OCI-M1 (cell line): ENCODE measurements around the gene RAB3IP.
A peak's percentile ranks its signal among the peaks of the same experiment; 100 is the strongest.
"Not testable (repeated sequence)": the region's sequence is repeated elsewhere in the genome, so short reads cannot be mapped to it uniquely, and the experiment has no call there.

Experiments
- DNase-seq: peaks from one replicate; lab custom pipeline; 2025; lab: John Stamatoyannopoulos, UW

Gene RAB3IP

GRCh38 chr12:69755302-69755701 is 16.6 kb downstream of the RAB3IP start:
- DNase-seq: no peak

- DNase-seq: no peak
These were observed 17.6 kb downstream of the RAB3IP start for GRCh38 chr12:69756088-69756755.

- DNase-seq: no peak
These were observed 19.4 kb downstream of the RAB3IP start for GRCh38 chr12:69758105-69758504.

DNA sequence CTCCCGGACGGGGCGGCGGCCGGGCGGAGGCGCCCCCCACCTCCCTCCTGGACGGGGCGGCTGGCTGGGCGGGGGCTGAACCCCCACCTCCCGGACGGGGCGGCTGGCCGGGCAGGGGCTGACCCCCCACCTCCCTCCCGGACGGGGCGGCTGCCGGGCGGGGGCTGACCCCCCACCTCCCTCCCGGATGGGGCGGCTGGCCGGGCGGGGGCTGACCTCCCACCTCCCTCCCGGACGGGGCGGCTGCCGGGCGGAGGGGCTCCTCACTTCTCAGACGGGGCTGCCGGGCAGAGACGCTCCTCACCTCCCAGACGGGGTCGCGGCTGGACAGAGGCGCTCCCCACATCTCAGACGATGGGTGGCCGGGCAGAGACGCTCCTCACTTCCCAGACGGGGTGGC is 20.9 kb downstream of the RAB3IP start:
- DNase-seq: not testable (repeated sequence)

DNA sequence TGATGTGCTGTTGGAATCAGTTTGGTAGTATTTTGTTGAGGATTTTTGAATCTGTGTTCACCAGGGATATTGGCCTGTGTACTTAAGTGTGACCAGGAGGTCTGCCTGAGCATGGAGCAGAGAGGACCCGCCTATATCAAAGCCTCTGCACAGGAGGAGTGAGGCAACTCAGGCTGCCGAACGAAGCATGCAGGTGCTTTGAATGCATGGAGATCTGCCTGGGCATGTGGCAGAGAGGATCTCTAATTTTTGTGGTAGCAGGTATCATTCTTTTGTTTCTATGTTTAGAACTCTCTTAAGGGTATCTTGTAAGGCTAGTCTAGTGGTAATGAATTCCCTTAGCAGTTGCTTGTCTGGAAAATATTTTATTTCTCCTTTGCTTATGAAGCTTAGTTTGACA is 26.9 kb downstream of the RAB3IP start:
- no peak for DNase-seq

- no peak for DNase-seq
These were observed 27.6 kb downstream of the RAB3IP start for GRCh38 chr12:69766260-69766659.

GRCh38 chr12:69779928-69780327 is 41.3 kb downstream of the RAB3IP start:
- peak; percentile 67 for DNase-seq

GRCh38 chr12:69783365-69783764 is 44.7 kb downstream of the RAB3IP start:
- DNase-seq: no peak

DNA sequence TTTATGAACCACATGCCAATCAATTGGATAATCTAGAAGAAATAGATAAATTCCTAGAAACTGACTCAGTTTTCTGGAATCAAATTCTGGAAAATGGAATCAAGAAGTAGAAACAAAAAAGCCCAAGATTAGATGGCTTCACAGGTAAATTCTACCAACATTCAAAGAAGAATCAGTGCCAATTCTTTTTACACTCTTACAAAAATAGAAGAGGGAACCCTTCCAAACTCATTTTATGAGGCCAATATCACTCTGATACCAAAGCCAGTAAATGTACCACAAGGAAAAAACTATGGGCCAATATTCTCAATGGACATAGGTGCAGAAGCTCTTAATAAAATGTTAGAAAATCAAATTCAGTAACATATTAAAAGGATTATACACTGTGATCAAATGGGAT is 50.7 kb downstream of the RAB3IP start:
- DNase-seq: no peak

GRCh38 chr12:69792533-69792932 is 53.9 kb downstream of the RAB3IP start:
- no peak for DNase-seq

DNA sequence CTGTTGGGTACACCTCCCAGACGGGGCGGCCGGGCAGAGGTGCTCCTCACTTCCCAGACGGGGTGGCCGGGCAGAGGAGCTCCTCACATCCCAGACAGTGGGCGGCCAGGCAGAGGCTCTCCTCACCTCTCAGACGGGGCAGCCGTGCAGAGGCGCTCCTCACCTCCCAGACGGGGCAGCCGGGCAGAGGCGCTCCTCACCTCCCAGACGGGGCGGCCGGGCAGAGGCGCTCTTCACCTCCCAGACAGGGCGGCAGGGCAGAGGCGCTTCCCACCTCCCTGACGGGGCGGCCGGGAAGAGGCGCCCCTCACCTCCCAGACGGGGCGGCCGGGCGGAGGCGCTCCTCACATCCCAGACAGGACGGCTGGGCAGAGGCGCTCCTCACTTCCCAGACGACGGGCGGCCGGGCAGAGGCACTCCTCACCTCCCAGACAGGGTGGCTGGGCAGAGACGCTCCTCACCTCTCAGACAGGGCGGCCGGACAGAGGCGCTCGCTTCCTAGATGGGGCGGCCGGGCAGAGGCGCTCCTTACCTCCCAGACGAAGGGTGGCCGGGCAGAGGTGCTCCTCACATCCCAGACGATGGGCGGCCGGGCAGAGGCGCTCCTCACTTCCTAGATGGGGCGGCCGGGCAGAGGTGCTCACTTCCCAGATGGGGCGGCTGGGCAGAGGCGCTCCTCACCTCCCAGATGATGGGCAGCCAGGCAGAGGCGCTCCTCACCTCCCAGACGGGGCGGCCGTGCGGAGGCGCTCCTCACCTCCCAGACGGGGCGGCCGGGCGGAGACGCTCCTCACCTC is 68.6 kb downstream of the RAB3IP start:
- not testable (repeated sequence) for DNase-seq

DNA sequence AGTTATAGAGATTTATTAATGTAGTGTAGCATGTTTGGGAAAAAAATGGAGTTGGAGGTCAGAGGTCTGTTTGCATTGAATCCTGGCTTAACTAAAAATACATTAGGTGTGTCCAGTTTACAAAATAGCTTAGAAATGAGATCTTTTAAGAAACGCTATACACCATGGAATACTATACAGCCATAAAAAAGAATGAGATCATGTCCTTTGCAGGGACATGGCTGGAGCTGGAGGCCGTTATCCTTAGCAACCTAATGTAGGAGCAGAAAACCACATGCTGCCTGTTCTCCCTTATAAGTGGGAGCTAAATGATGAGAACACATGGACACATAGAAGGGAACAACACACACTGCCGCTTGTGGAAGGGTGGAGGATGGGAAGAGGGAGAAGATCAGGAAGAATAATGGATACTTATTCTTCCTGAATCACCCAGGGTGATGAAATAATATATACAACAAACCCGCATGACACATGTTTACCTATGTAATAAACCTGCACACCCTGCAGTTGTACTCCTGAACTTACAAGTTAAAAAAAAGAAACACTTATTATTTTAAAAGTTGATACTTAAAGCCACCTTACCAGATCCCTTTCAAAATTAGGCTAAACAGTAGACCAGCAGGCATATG is 72.3 kb downstream of the RAB3IP start:
- DNase-seq: no peak

DNA sequence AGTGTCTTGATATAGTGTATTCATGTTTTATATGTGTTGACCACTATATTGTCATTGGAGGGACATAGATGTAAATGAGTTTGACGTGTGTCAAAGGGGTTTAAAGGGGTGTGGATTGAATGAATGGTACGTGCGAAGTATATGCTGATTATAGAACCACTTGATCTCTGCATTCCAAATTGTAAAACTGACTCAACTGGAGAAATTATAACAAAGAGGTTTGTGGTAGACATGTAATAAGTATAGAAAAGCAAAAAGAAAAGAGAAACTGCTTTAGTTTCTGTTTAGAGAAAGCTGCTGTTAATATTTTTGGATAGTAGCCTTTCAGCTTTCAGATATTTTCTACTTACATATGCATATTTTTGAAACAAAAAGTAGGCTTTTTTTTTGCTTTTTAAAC is 77.4 kb downstream of the RAB3IP start:
- DNase-seq: no peak

DNA sequence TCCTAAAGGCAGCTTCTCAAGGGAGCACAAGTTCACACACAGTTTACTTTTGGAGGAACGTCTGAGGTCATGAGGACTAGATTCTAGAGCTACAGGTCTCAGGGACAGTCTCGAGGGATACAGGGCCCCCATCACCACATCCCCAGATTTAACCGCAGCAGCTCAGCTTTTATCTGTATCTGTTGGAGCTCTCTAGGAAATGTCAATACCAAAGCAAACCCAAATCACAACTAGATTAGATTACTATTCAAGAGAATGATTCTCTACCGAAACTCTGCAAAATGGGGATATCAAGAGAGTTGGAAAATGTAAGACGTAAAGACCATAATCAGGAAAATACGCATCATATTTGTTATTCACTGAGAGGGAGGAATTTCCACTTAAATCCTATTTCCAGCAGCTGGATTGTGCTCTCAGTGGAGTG is 82.4 kb downstream of the RAB3IP start:
- DNase-seq: no peak

DNA sequence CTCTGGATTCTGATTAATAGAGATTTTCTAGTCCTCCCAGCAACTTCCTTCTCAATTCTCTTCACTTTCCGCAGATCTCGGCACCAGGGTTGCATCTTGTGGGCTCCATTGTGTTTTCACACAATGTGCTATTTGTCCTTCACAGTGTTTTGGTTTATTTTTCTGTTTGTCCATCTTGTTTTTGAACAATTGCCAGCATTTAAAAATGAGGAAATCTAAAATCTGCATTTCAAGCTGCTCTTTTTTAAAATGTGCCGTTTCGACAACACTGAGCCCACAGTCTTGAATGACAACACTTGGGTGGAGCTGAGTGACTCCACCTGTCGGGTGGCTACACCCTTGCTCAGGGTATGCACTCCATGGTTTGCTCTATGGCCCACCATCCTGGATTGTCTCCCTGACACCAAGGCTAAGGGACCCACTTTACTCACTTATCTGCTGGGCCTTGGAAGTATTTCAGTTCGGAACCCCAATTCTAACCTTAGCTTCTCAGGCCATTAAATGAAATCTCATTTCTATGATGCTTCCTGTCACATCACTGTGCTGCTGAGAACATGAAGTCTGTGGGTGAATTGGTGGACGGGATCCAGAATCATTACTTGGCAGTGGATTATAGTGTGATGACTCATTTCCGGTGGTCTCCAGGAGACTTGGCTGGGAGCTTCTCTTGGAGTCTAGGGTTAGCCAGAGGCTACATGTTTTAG is 82.9 kb downstream of the RAB3IP start:
- peak; percentile 26 for DNase-seq

DNA sequence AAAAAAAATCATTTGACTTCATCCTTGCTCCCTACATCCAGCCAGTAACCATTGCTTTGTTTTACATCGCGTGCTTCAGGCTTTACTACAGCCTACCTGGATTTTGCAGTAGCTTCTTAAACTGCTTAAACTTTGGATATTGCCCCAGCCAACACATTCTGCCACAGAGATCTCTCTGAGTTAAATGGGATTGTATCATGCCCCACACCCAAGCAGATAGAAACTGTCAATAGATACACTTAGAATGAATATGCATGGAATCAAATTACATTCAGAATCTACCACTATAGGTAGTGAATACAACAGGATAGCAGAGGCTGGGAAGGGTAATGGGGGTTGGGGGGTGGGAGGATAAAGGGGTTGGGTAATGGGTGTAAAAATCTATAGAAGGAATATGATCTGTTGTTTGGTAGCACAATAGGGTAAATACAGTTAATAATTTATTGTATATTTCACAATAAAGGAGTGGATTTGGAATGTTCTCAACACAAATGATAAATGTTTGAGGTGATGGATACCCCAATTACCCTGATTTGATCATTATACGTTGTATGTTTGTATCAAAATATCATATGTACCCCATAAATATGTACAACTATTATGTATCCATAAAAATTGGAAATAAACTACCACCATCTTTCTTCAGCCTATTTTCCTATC is 83.7 kb downstream of the RAB3IP start:
- DNase-seq: no peak

- DNase-seq: no peak
These were observed 85.4 kb downstream of the RAB3IP start for GRCh38 chr12:69824028-69824427.

GRCh38 chr12:69824966-69825560 is 86.4 kb downstream of the RAB3IP start, which contains the start of gene MYRFL:
Gene MYRFL (plus strand): TSS chr12:69825227. CDS start chr12:69825518, 291 bp downstream.
- DNase-seq: no peak

GRCh38 chr12:69828897-69829296 is 90.2 kb downstream of the RAB3IP start:
- DNase-seq: no peak

DNA sequence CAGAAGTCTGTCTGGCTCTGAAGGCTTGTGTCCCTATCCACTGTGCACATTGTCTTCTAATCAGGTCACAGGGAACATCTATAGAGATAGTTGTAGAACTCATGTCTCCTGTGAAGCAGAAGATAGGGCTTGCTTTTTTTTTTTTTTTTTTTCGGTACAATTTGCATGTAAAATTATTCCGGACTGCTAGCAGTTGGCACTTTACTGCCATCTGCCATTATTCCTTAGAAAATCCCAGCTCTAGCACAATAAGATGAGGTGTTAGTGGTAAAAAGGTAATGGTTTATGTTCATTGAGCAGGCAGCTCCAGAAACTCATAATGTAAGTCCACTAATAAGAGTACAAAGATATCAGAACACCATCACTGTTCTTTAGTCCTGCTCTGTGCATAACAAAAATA is 95.0 kb downstream of the RAB3IP start:
- no peak for DNase-seq

- no peak for DNase-seq
These were observed 95.5 kb downstream of the RAB3IP start for GRCh38 chr12:69834147-69834546.
